Neural progenitor cell (in vitro differentiated cells): ENCODE data around the gene NAGK. TPM values are rescaled to one million over a fixed set of nuclear protein-coding genes. Genes with fewer than 3 reads are reported as not detected.

Experiments
- DNase-seq: peaks from one replicate; pipeline ENCODE4 v3.0.0-alpha.2; 2016; ENCODE audit warnings: low spot score
- H2AFZ ChIP-seq: fragments of 200-600 bp; sonication (generic); replicated peaks from 2 replicates; pipeline ENCODE4 v1.6.1; 2016; ENCODE audit warnings: antibody characterized with exemption
- H3F3A ChIP-seq: fragments of 200-600 bp; sonication (generic); 2 replicates; pipeline ENCODE4 v1.6.1; 2016; ENCODE audit warnings: antibody characterized with exemption, low read depth
- H3K27ac ChIP-seq: fragments of 200-600 bp; sonication (generic); 2 replicates; pipeline ENCODE4 v1.5.1; 2016; ENCODE audit warnings: mild to moderate bottlenecking
- H3K27me3 ChIP-seq: fragments of 200-600 bp; sonication (generic); 2 replicates; pipeline ENCODE4 v1.6.1; 2016; ENCODE audit warnings: mild to moderate bottlenecking, moderate library complexity
- H3K36me3 ChIP-seq: fragments of 200-600 bp; sonication (generic); 2 replicates; pipeline ENCODE4 v1.5.1; 2016
- H3K4me1 ChIP-seq: fragments of 200-600 bp; sonication (generic); 2 replicates; pipeline ENCODE4 v1.6.1; 2016; ENCODE audit warnings: mixed run types
- H3K4me2 ChIP-seq: fragments of 200-600 bp; sonication (generic); 2 replicates; pipeline ENCODE4 v1.6.1; 2016
- H3K4me3 ChIP-seq: fragments of 200-600 bp; sonication (generic); 2 replicates; pipeline ENCODE4 v1.5.1; 2016
- H3K79me2 ChIP-seq: fragments of 200-600 bp; sonication (generic); 2 replicates; pipeline ENCODE4 v1.6.1; 2016; ENCODE audit warnings: low read depth
- H3K9ac ChIP-seq: fragments of 200-600 bp; sonication (generic); 2 replicates; pipeline ENCODE4 v1.6.1; 2016
- H3K9me3 ChIP-seq: fragments of 200-600 bp; sonication (generic); 2 replicates; pipeline ENCODE4 v1.5.1; 2016; ENCODE audit warnings: low read depth
- H4K20me1 ChIP-seq: fragments of 200-600 bp; sonication (generic); 2 replicates; pipeline ENCODE4 v1.6.1; 2016; ENCODE audit warnings: low read depth
- H3K27ac Mint-ChIP-seq: 3 replicates; pipeline ENCODE4 v1.8.0; 2021; ENCODE audit warnings: mixed read lengths
- H3K27me3 Mint-ChIP-seq: 2 replicates; pipeline ENCODE4 v1.8.0; 2022; ENCODE audit warnings: low read depth, mild to moderate bottlenecking, inconsistent platforms, moderate library complexity, mixed read lengths; ENCODE audit not compliant: insufficient read depth
- H3K36me3 Mint-ChIP-seq: 3 replicates; pipeline ENCODE4 v1.8.0; 2021; ENCODE audit warnings: mixed read lengths
- H3K4me1 Mint-ChIP-seq: 3 replicates; pipeline ENCODE4 v1.8.0; 2021; ENCODE audit warnings: mixed read lengths
- H3K4me3 Mint-ChIP-seq: 3 replicates; pipeline ENCODE4 v1.8.0; 2021; ENCODE audit warnings: mild to moderate bottlenecking, moderate library complexity, mixed read lengths
- H3K9me3 Mint-ChIP-seq: 3 replicates; pipeline ENCODE4 v1.8.0; 2020; ENCODE audit warnings: mixed read lengths
- CTCF ChIP-seq: fragments of 200-600 bp; sonication (generic); IDR thresholded peaks from 2 replicates; pipeline ENCODE4 v1.5.1; 2017; ENCODE audit warnings: antibody characterized with exemption, mild to moderate bottlenecking
- EZH2 ChIP-seq: fragments of 200-600 bp; sonication (generic); IDR thresholded peaks from 2 replicates; pipeline ENCODE4 v1.6.1; 2017; ENCODE audit warnings: antibody characterized with exemption, mild to moderate bottlenecking, moderate library complexity
- EZH2phosphoT487 ChIP-seq: fragments of 200-600 bp; sonication (generic); IDR thresholded peaks from 2 replicates; pipeline ENCODE4 v1.6.1; 2017; ENCODE audit warnings: antibody characterized with exemption
- total RNA-seq: library from RNA; depleted of rRNA; stranded (reverse); fragments of >200 nt; gene quantifications from 2 replicates; pipeline ENCODE4 v1.2.3, GENCODE V29; 2015; ENCODE audit warnings: low replicate concordance

The NAGK gene
- total RNA-seq, 1 donor from 2014 or later = 18.4 TPM

DNA sequence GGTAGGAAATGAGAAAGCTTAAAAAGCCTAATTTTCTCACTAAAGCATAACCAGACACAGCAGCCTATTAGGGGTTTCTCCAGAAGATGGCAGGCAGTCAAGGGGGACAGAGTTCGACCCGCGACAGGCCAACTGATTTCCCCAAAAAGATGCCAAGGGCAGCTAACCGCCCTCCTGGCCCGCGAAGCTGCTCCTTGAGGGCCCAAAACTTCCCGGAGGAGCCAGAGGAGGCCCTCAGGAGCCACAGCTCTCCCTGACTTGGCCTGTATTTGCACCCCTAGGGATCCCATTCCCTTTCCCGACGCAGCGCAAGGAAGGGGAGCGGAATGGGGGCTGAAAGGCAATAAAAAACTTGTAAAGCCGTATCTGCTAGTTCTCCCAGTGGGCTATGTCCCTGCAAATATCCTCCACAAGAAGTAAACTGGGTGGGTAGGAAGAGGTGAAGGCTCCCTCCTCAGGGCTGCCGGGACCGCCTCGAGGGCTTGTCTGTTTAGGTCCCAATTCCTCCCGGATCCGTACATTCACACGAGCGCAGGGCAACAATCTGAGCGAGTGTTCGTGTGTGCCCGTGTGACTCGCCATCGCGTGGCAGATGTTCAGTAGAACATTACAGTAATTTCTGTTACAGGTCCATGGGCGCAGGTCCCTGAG is 756 bp upstream of the NAGK start:
- Histone ChIP-seq H3K9ac (peak overlapping the region; percentile 33), H3K9me3 (no peaks in the 10 kb centered on the region), H3K27ac (no peak overlapping the region), H3K36me3 (no peaks in the 10 kb centered on the region), H4K20me1 (no peaks in the 10 kb centered on the region), H2AFZ (peak overlapping the region; percentile 82), H3K27me3 (peaks cover 24% of the 10 kb centered on the region), H3K4me2 (peak overlapping the region; percentile 88), H3K4me1 (peaks cover 12% of the 10 kb centered on the region), H3K79me2 (peaks cover 19% of the 10 kb centered on the region), H3F3A (no peaks in the 10 kb centered on the region), H3K4me3 (peak overlapping the region; percentile 62)
- peak overlapping the region; percentile 90 for H3K27ac Mint-ChIP-seq
- TF ChIP-seq EZH2 = no peak
- no peak for TF ChIP-seq EZH2phosphoT487
- TF ChIP-seq CTCF = peak; percentile 10
- no peak for DNase-seq
- H3K4me1 Mint-ChIP-seq = peaks cover 18% of the 10 kb centered on the region
- H3K27me3 Mint-ChIP-seq = peaks cover 10% of the 10 kb centered on the region
- no peaks in the 10 kb centered on the region for H3K9me3 Mint-ChIP-seq
- peak overlapping the region; percentile 97 for H3K4me3 Mint-ChIP-seq
- no peaks in the 10 kb centered on the region for H3K36me3 Mint-ChIP-seq

GRCh38 chr2:71069376-71069775 is 928 bp downstream of the NAGK start:
- Histone ChIP-seq H3K27ac (no peak overlapping the region), H3K4me2 (peak overlapping the region; percentile 88)
- H3K27ac Mint-ChIP-seq = no peak overlapping the region

DNA sequence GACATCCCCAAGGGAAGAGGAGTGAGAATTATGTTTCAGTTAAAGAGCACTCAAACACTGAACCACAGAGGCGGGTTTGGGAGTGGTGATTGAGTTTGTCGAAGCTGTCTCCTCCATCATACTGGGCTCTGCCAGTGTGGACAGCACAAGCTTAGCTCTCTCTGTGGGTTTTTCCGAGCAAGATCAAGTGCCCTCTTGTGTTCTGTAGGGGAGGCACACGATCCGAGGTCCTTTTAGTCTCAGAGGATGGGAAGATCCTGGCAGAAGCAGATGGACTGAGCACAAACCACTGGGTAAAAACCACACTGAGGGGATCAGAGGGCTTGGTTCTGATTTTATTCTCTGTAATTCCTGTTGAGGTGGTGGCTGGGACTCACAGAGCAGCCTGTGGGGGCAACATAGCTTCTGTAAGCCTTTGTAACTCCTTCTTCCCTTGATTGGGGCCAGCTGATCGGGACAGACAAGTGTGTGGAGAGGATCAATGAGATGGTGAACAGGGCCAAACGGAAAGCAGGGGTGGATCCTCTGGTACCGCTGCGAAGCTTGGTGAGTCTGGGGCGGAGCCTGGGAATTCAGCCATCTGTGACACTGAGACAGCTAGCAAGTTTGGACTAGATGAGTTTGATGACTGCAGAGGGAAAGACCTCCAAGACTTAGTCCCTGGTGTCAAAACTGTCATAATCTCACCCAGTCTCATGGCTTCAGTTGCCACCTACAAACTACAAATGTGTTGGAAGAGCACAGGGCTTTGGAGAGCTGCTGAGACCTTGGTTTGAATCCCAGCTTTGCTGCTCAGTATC is 2.0 kb downstream of the NAGK start:
- peak; percentile 43 for DNase-seq
- H3K4me3 Mint-ChIP-seq = peak overlapping the region; percentile 33
- Histone ChIP-seq H4K20me1 (no peaks in the 10 kb centered on the region), H3K27ac (no peak overlapping the region), H3F3A (no peaks in the 10 kb centered on the region), H3K4me2 (no peak overlapping the region), H2AFZ (no peak overlapping the region), H3K36me3 (no peaks in the 10 kb centered on the region), H3K79me2 (peaks cover 19% of the 10 kb centered on the region), H3K4me3 (no peak overlapping the region), H3K9ac (no peak overlapping the region), H3K9me3 (no peaks in the 10 kb centered on the region), H3K4me1 (peaks cover 12% of the 10 kb centered on the region), H3K27me3 (no peaks in the 10 kb centered on the region)
- no peak overlapping the region for H3K27ac Mint-ChIP-seq
- peaks cover 18% of the 10 kb centered on the region for H3K4me1 Mint-ChIP-seq
- TF ChIP-seq EZH2phosphoT487 (no peak), CTCF (peak; percentile 41)
- H3K27me3 Mint-ChIP-seq = peaks cover 8% of the 10 kb centered on the region
- peaks cover 8% of the 10 kb centered on the region for H3K36me3 Mint-ChIP-seq
- no peaks in the 10 kb centered on the region for H3K9me3 Mint-ChIP-seq

More at GRCh38 chr2:71069376-71069775, 928 bp downstream of the NAGK start:
- TF ChIP-seq CTCF (no peak), EZH2phosphoT487 (no peak), EZH2 (no peak)
- H3K36me3 ChIP-seq = no peaks in the 10 kb centered on the region
- H3K4me1 ChIP-seq = peaks cover 12% of the 10 kb centered on the region
- H3K9me3 ChIP-seq = no peaks in the 10 kb centered on the region
- H3K9ac ChIP-seq = peak overlapping the region; percentile 43
- H3K79me2 ChIP-seq = peaks cover 19% of the 10 kb centered on the region
- H4K20me1 ChIP-seq = no peaks in the 10 kb centered on the region
- peaks cover 8% of the 10 kb centered on the region for H3K27me3 Mint-ChIP-seq
- H3K4me3 ChIP-seq = peak overlapping the region; percentile 62
- H3F3A ChIP-seq = no peaks in the 10 kb centered on the region
- no peak for DNase-seq
- H3K4me3 Mint-ChIP-seq = peak overlapping the region; percentile 97
- peaks cover 18% of the 10 kb centered on the region for H3K4me1 Mint-ChIP-seq
- peaks cover 8% of the 10 kb centered on the region for H3K36me3 Mint-ChIP-seq
- peak overlapping the region; percentile 82 for H2AFZ ChIP-seq
- H3K9me3 Mint-ChIP-seq = no peaks in the 10 kb centered on the region
- H3K27me3 ChIP-seq = peaks cover 7% of the 10 kb centered on the region
